GM12874 (cell line): ENCODE results near the gene C11orf91.

Experiments used
- CTCF ChIP-seq: IDR thresholded peaks from 2 replicates; pipeline ENCODE4 v1.5.1; 2011; ENCODE audit warnings: low read depth, mild to moderate bottlenecking, control low read depth, low read length, moderate library complexity; ENCODE audit not compliant: insufficient read depth

Gene C11orf91, protein sequence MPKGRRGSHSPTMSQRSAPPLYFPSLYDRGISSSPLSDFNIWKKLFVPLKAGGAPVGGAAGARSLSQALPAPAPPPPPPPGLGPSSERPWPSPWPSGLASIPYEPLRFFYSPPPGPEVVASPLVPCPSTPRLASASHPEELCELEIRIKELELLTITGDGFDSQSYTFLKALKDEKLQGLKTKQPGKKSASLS

GRCh38 chr11:33700502-33701271, at the start of gene C11orf91:
TSS of gene C11orf91 (minus strand) at chr11:33700826. CDS start at chr11:33700740, 86 bp downstream.
- no peak for TF ChIP-seq CTCF

DNA sequence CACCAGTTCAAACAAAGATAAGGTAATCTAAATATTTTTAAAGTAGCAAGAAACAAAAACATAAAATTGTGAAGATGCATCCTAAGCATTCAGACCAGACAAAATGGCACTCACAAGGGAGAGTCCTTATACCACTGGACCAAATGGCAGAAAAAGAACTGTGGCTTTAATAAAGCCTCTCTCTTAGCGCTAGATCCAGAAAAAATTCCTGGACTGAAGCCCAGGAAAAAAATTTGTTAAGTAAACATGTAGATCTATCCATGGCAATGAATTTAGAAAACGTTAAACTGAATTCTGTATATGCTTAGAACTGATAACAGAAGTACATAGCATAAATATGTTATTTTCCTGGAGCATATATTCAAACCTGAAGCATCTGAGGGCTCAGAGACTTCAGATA, 47.4 kb upstream of the C11orf91 start:
- TF ChIP-seq CTCF: no peak

GRCh38 chr11:33743291-33743690, 42.7 kb upstream of the C11orf91 start:
- TF ChIP-seq CTCF: no peak

DNA sequence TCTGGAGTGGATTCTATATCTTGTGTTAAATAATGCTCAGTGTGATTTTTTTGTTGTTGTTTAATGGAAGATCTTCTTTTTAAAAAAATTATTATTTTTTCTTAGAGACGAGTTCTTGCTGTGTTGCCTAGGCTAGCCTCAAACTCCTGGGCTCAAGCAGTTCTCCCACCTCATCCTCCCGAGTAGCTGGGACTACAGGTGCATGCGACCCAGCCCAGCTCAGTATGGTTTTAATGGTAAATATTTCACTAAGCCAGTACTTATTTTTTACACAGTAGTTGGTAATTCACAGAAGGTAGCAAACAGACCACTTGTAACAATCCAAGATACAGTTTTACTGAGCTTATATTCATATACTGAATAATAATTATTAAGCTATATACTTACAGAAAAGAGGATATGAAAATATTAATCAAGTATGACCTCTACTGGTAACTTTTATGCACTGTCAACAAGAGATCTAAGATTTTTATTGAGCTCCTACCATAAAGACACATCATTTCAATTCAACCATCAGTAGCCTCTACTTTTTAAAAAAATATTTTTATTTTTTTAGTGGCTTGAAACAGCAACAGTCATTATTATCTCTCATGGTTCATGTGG, 41.7 kb upstream of the C11orf91 start:
- TF ChIP-seq CTCF: no peak

- no peak for TF ChIP-seq CTCF
Observed at GRCh38 chr11:33741806-33742205, 41.2 kb upstream of the C11orf91 start.

- TF ChIP-seq CTCF: no peak
Observed at GRCh38 chr11:33737362-33737821, 36.8 kb upstream of the C11orf91 start.

GRCh38 chr11:33736148-33736812, 35.7 kb upstream of the C11orf91 start, which contains the start of gene CD59:
TSS of gene CD59 (minus strand) at chr11:33736423. CDS start at chr11:33722445, 13,978 bp downstream.
- TF ChIP-seq CTCF: no peak
